Neural progenitor cell (in vitro differentiated cells): Measurements from ENCODE around the gene NFKBIA. TPM values are rescaled to one million over a fixed set of nuclear protein-coding genes. Genes with fewer than 3 reads are reported as not detected.

Experiments used
- DNase-seq: peaks from one replicate; pipeline ENCODE4 v3.0.0-alpha.2; 2016; ENCODE audit warnings: low spot score
- H2AFZ ChIP-seq: fragments of 200-600 bp; sonication (generic); replicated peaks from 2 replicates; pipeline ENCODE4 v1.6.1; 2016; ENCODE audit warnings: antibody characterized with exemption
- H3F3A ChIP-seq: fragments of 200-600 bp; sonication (generic); 2 replicates; pipeline ENCODE4 v1.6.1; 2016; ENCODE audit warnings: antibody characterized with exemption, low read depth
- H3K27ac ChIP-seq: fragments of 200-600 bp; sonication (generic); 2 replicates; pipeline ENCODE4 v1.5.1; 2016; ENCODE audit warnings: mild to moderate bottlenecking
- H3K27me3 ChIP-seq: fragments of 200-600 bp; sonication (generic); 2 replicates; pipeline ENCODE4 v1.6.1; 2016; ENCODE audit warnings: mild to moderate bottlenecking, moderate library complexity
- H3K36me3 ChIP-seq: fragments of 200-600 bp; sonication (generic); 2 replicates; pipeline ENCODE4 v1.5.1; 2016
- H3K4me1 ChIP-seq: fragments of 200-600 bp; sonication (generic); 2 replicates; pipeline ENCODE4 v1.6.1; 2016; ENCODE audit warnings: mixed run types
- H3K4me2 ChIP-seq: fragments of 200-600 bp; sonication (generic); 2 replicates; pipeline ENCODE4 v1.6.1; 2016
- H3K4me3 ChIP-seq: fragments of 200-600 bp; sonication (generic); 2 replicates; pipeline ENCODE4 v1.5.1; 2016
- H3K79me2 ChIP-seq: fragments of 200-600 bp; sonication (generic); 2 replicates; pipeline ENCODE4 v1.6.1; 2016; ENCODE audit warnings: low read depth
- H3K9ac ChIP-seq: fragments of 200-600 bp; sonication (generic); 2 replicates; pipeline ENCODE4 v1.6.1; 2016
- H3K9me3 ChIP-seq: fragments of 200-600 bp; sonication (generic); 2 replicates; pipeline ENCODE4 v1.5.1; 2016; ENCODE audit warnings: low read depth
- H4K20me1 ChIP-seq: fragments of 200-600 bp; sonication (generic); 2 replicates; pipeline ENCODE4 v1.6.1; 2016; ENCODE audit warnings: low read depth
- H3K27ac Mint-ChIP-seq: 3 replicates; pipeline ENCODE4 v1.8.0; 2021; ENCODE audit warnings: mixed read lengths
- H3K27me3 Mint-ChIP-seq: 2 replicates; pipeline ENCODE4 v1.8.0; 2022; ENCODE audit warnings: low read depth, mild to moderate bottlenecking, inconsistent platforms, moderate library complexity, mixed read lengths; ENCODE audit not compliant: insufficient read depth
- H3K36me3 Mint-ChIP-seq: 3 replicates; pipeline ENCODE4 v1.8.0; 2021; ENCODE audit warnings: mixed read lengths
- H3K4me1 Mint-ChIP-seq: 3 replicates; pipeline ENCODE4 v1.8.0; 2021; ENCODE audit warnings: mixed read lengths
- H3K4me3 Mint-ChIP-seq: 3 replicates; pipeline ENCODE4 v1.8.0; 2021; ENCODE audit warnings: mild to moderate bottlenecking, moderate library complexity, mixed read lengths
- H3K9me3 Mint-ChIP-seq: 3 replicates; pipeline ENCODE4 v1.8.0; 2020; ENCODE audit warnings: mixed read lengths
- EZH2 ChIP-seq: fragments of 200-600 bp; sonication (generic); IDR thresholded peaks from 2 replicates; pipeline ENCODE4 v1.6.1; 2017; ENCODE audit warnings: antibody characterized with exemption, mild to moderate bottlenecking, moderate library complexity
- EZH2phosphoT487 ChIP-seq: fragments of 200-600 bp; sonication (generic); IDR thresholded peaks from 2 replicates; pipeline ENCODE4 v1.6.1; 2017; ENCODE audit warnings: antibody characterized with exemption
- total RNA-seq: library from RNA; depleted of rRNA; stranded (reverse); fragments of >200 nt; gene quantifications from 2 replicates; pipeline ENCODE4 v1.2.3, GENCODE V29; 2015; ENCODE audit warnings: low replicate concordance
- TF ChIP-seq, protein P1 (sequence below): fragments of 200-600 bp; sonication (generic); IDR thresholded peaks from 2 replicates; pipeline ENCODE4 v1.5.1; 2017; ENCODE audit warnings: antibody characterized with exemption, mild to moderate bottlenecking

The NFKBIA gene
- total RNA-seq, 1 donor from 2014 or later: 26.4 TPM

DNA sequence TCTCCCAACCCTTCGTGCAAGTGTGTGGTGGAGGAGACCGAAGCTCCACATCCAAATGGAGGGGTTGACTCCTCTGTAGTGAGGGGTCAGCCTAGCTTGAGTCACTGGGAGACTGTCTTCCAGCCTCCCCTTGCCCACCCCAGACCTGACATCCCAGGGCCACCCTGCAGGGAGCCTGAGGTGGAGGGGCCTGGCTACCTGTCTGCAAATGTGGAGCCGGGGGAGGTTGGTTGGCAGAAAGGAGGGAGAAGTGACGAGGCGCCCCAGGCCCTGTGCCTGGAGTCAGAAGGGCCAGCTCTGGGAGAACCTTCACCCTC, 37.5 kb downstream of the NFKBIA start:
- Histone ChIP-seq H3K27ac (no peak overlapping the region), H3K4me2 (no peak overlapping the region), H3K4me1 (peaks cover 16% of the 10 kb centered on the region), H3K27me3 (no peaks in the 10 kb centered on the region), H3K36me3 (no peaks in the 10 kb centered on the region), H2AFZ (peak overlapping the region; percentile 81), H3F3A (no peaks in the 10 kb centered on the region), H3K9ac (no peak overlapping the region), H3K9me3 (no peaks in the 10 kb centered on the region), H4K20me1 (no peaks in the 10 kb centered on the region), H3K4me3 (no peak overlapping the region), H3K79me2 (no peaks in the 10 kb centered on the region)
- peaks cover 30% of the 10 kb centered on the region for H3K4me1 Mint-ChIP-seq
- no peak overlapping the region for H3K27ac Mint-ChIP-seq
- no peaks in the 10 kb centered on the region for H3K36me3 Mint-ChIP-seq
- no peak overlapping the region for H3K4me3 Mint-ChIP-seq
- TF ChIP-seq EZH2phosphoT487 (no peak), EZH2 (no peak)
- TF ChIP-seq, protein P1, sequence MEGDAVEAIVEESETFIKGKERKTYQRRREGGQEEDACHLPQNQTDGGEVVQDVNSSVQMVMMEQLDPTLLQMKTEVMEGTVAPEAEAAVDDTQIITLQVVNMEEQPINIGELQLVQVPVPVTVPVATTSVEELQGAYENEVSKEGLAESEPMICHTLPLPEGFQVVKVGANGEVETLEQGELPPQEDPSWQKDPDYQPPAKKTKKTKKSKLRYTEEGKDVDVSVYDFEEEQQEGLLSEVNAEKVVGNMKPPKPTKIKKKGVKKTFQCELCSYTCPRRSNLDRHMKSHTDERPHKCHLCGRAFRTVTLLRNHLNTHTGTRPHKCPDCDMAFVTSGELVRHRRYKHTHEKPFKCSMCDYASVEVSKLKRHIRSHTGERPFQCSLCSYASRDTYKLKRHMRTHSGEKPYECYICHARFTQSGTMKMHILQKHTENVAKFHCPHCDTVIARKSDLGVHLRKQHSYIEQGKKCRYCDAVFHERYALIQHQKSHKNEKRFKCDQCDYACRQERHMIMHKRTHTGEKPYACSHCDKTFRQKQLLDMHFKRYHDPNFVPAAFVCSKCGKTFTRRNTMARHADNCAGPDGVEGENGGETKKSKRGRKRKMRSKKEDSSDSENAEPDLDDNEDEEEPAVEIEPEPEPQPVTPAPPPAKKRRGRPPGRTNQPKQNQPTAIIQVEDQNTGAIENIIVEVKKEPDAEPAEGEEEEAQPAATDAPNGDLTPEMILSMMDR: no peak
- peaks cover 4% of the 10 kb centered on the region for H3K27me3 Mint-ChIP-seq
- peaks cover 6% of the 10 kb centered on the region for H3K9me3 Mint-ChIP-seq
- DNase-seq: no peak

DNA sequence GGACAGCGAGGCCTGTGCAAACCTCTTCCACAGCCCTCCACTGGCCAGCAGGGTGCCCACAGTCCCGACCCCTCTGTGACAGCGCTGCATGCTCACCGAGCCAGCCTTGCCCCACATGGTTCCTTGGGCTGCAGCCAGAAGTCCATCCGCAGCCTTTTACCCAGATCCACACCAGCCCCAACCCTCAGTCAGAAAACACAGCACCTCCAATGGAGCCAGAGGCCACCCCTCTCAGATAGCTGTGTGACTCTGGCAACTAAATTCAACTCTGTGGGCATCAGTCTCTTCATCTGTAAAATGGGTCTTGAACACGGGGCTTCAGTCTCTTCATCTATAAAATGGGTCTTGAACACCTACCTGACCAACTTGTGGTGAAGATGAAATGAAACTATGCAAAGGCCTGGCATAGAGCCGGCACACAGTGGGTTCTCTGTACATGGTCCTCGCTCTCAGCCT, 38.0 kb downstream of the NFKBIA start:
- no peaks in the 10 kb centered on the region for H3F3A ChIP-seq
- no peak overlapping the region for H2AFZ ChIP-seq
- no peak overlapping the region for H3K4me2 ChIP-seq
- H4K20me1 ChIP-seq: no peaks in the 10 kb centered on the region
- Mint-ChIP-seq H3K36me3 (no peaks in the 10 kb centered on the region), H3K4me1 (peaks cover 30% of the 10 kb centered on the region), H3K27me3 (peaks cover 4% of the 10 kb centered on the region), H3K9me3 (peaks cover 6% of the 10 kb centered on the region), H3K4me3 (no peak overlapping the region), H3K27ac (no peak overlapping the region)
- H3K27me3 ChIP-seq: no peaks in the 10 kb centered on the region
- H3K4me1 ChIP-seq: peaks cover 16% of the 10 kb centered on the region
- H3K27ac ChIP-seq: no peak overlapping the region
- no peaks in the 10 kb centered on the region for H3K9me3 ChIP-seq
- H3K4me3 ChIP-seq: no peak overlapping the region
- DNase-seq: no peak
- H3K36me3 ChIP-seq: no peaks in the 10 kb centered on the region
- no peaks in the 10 kb centered on the region for H3K79me2 ChIP-seq
- TF ChIP-seq, protein P1: no peak
- no peak for TF ChIP-seq EZH2
- no peak for TF ChIP-seq EZH2phosphoT487
- H3K9ac ChIP-seq: no peak overlapping the region

DNA sequence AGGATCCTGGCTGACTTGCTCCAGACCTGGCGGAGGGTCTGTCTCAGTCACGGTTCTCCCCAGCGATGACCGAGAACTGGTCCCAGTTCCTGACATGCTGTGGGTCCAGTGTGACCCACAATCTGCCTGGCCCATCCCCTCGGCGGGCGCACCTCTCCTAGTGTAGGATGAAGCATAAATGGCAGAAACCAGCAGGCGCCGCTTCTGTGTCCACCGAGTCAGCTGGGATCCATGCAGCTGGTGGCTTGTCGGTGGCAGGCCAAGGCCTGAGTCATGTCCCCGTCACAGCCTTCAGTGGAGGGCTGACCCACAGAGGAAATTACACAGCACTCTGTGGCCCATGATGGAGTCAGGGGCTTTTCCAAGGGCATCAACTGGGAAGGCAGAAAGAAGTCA, 38.5 kb downstream of the NFKBIA start:
- TF ChIP-seq EZH2 (no peak), EZH2phosphoT487 (no peak)
- TF ChIP-seq, protein P1: no peak
- H3K27ac Mint-ChIP-seq: no peak overlapping the region
- H3K36me3 ChIP-seq: no peaks in the 10 kb centered on the region
- no peaks in the 10 kb centered on the region for H3K27me3 ChIP-seq
- H3K4me3 ChIP-seq: no peak overlapping the region
- H3K36me3 Mint-ChIP-seq: no peaks in the 10 kb centered on the region
- peaks cover 30% of the 10 kb centered on the region for H3K4me1 Mint-ChIP-seq
- H3K27ac ChIP-seq: no peak overlapping the region
- H3K9ac ChIP-seq: no peak overlapping the region
- H3K4me3 Mint-ChIP-seq: no peak overlapping the region
- H3K4me1 ChIP-seq: peaks cover 16% of the 10 kb centered on the region
- no peaks in the 10 kb centered on the region for H3F3A ChIP-seq
- no peaks in the 10 kb centered on the region for H3K79me2 ChIP-seq
- H3K27me3 Mint-ChIP-seq: peaks cover 4% of the 10 kb centered on the region
- no peak for DNase-seq
- H2AFZ ChIP-seq: no peak overlapping the region
- H3K9me3 ChIP-seq: no peaks in the 10 kb centered on the region
- H3K9me3 Mint-ChIP-seq: peaks cover 3% of the 10 kb centered on the region
- H4K20me1 ChIP-seq: no peaks in the 10 kb centered on the region
- no peak overlapping the region for H3K4me2 ChIP-seq
